ENCODE data around the gene TMEM69. TPM values are rescaled to one million over a fixed set of nuclear protein-coding genes. Genes with fewer than 3 reads are reported as not detected.
A peak's percentile ranks its signal among the peaks of the same experiment; 100 is the strongest.
"Not testable (repeated sequence)": the region's sequence is repeated elsewhere in the genome, so short reads cannot be mapped to it uniquely, and the experiment has no call there.

The TMEM69 gene
- total RNA-seq, 1 donor = 24.4 TPM

GRCh38 chr1:45718289-45718688 lies 30.3 kb downstream of the TMEM69 start:
- no peak for TF ChIP-seq CTCF (IDR thresholded peaks at IDR 0.05; ENCODE audit: insufficient read depth, low read length)
- DNase-seq (ENCODE audit: low read depth) = no peak
- H3K4me3 ChIP-seq (ENCODE audit: low read depth, low read length) = no peak overlapping the region

GRCh38 chr1:45721207-45721606 lies 33.2 kb downstream of the TMEM69 start:
- H3K4me3 ChIP-seq (ENCODE audit: low read depth, low read length) = no peak overlapping the region
- TF ChIP-seq CTCF (IDR thresholded peaks at IDR 0.05; ENCODE audit: insufficient read depth, low read length) = no peak
- peak; percentile 4 for DNase-seq (ENCODE audit: low read depth)

- peak; percentile 13 for DNase-seq (ENCODE audit: low read depth)
- no peak for TF ChIP-seq CTCF (IDR thresholded peaks at IDR 0.05; ENCODE audit: insufficient read depth, low read length)
- no peak overlapping the region for H3K4me3 ChIP-seq (ENCODE audit: low read depth, low read length)
These were observed 34.8 kb downstream of the TMEM69 start for GRCh38 chr1:45722809-45723208.

- H3K4me3 ChIP-seq (ENCODE audit: low read depth, low read length) = no peak overlapping the region
- TF ChIP-seq CTCF (IDR thresholded peaks at IDR 0.05; ENCODE audit: insufficient read depth, low read length) = no peak
- no peak for DNase-seq (ENCODE audit: low read depth)
These were observed 35.4 kb downstream of the TMEM69 start for GRCh38 chr1:45723248-45723930.

GRCh38 chr1:45726007-45726406 lies 38.0 kb downstream of the TMEM69 start:
- not testable (repeated sequence) for DNase-seq (ENCODE audit: low read depth); H3K4me3 ChIP-seq (ENCODE audit: low read depth, low read length)

GRCh38 chr1:45730075-45730779 lies 42.2 kb downstream of the TMEM69 start:
- DNase-seq (ENCODE audit: low read depth) = no peak
- H3K4me3 ChIP-seq (ENCODE audit: low read depth, low read length) = no peak overlapping the region
- no peak for TF ChIP-seq CTCF (IDR thresholded peaks at IDR 0.05; ENCODE audit: insufficient read depth, low read length)

GRCh38 chr1:45730780-45731319 lies 42.9 kb downstream of the TMEM69 start:
- no peak overlapping the region for H3K4me3 ChIP-seq (ENCODE audit: low read depth, low read length)
- TF ChIP-seq CTCF (IDR thresholded peaks at IDR 0.05; ENCODE audit: insufficient read depth, low read length) = no peak
- DNase-seq (ENCODE audit: low read depth) = no peak

Data from fibroblast of the aortic adventitia (primary cell).